SK-N-SH (cell line): ENCODE measurements around the gene LARGE1. TPM values are rescaled to one million over a fixed set of nuclear protein-coding genes. Genes with fewer than 3 reads are reported as not detected.

Source experiments
- CTCF ChIA-PET: fragments of 300-600, 350-600 bp; formaldehyde crosslinking; extraction: SDS; loops from one replicate; lab custom pipeline; 2021; lab: Yijun Ruan, JAX
- POLR2A ChIA-PET: fragments of 350-600 bp; sonication (Branson Sonifier 250); formaldehyde crosslinking; extraction: SDS; loops from one replicate; lab custom pipeline; 2020; ENCODE audit warnings: antibody characterized with exemption, inconsistent platforms; lab: Yijun Ruan, JAX
- DNase-seq: peaks from one replicate; pipeline ENCODE4 v3.0.0; 2012
- H2AFZ ChIP-seq: fragments of 200-600 bp; sonication (generic); 2 replicates; pipeline ENCODE4 v1.8.1; 2016; ENCODE audit warnings: antibody characterized with exemption, mild to moderate bottlenecking, low read depth
- H3F3A ChIP-seq: fragments of 200-600 bp; sonication (generic); replicated peaks from 2 replicates; pipeline ENCODE3; 2016; ENCODE audit warnings: antibody characterized with exemption, mild to moderate bottlenecking; ENCODE audit not compliant: insufficient read depth
- H3K27ac ChIP-seq, 2 experiments: fragments of 200-500 bp in 1 of 2; fragments of 200-600 bp in 1 of 2; sonication (Bioruptor generic) in 1 of 2; sonication (generic), shearing (Covaris generic) in 1 of 2; 2 replicates each; pipeline versions ENCODE4 v1.5.1 to v1.6.1; 2014 to 2016; ENCODE audit warnings: low read depth in 2 of 2, inconsistent platforms in 1 of 2, low read length in 1 of 2, mild to moderate bottlenecking in 1 of 2, mixed read lengths in 1 of 2
- H3K27me3 ChIP-seq: fragments of 200-600 bp; sonication (generic), shearing (Covaris generic); 2 replicates; pipeline ENCODE4 v1.6.1; 2016; ENCODE audit warnings: mixed run types; ENCODE audit not compliant: insufficient read depth
- H3K36me3 ChIP-seq, 2 experiments: fragments of 200-500 bp in 1 of 2; fragments of 200-600 bp in 1 of 2; sonication (Bioruptor generic) in 1 of 2; sonication (generic) in 1 of 2; replicated peaks in 1 of 2; 2 replicates each; pipeline versions ENCODE3 to v1.5.1; 2014 to 2016; ENCODE audit warnings: low read length in 1 of 2, mild to moderate bottlenecking in 1 of 2; ENCODE audit not compliant: insufficient read depth in 2 of 2, control insufficient read depth in 1 of 2
- H3K4me1 ChIP-seq, 2 experiments: fragments of 200-500 bp in 1 of 2; fragments of 200-600 bp in 1 of 2; sonication (Bioruptor generic) in 1 of 2; sonication (generic), shearing (Covaris generic) in 1 of 2; 2 replicates each; pipeline versions ENCODE4 v1.5.1 to v1.6.1; 2014 to 2016; ENCODE audit warnings: low read depth in 1 of 2, low read length in 1 of 2, mixed run types in 1 of 2; ENCODE audit not compliant: insufficient read depth in 2 of 2, control insufficient read depth in 1 of 2
- H3K4me2 ChIP-seq: fragments of 200-600 bp; sonication (generic), shearing (Covaris generic); 2 replicates; pipeline ENCODE4 v1.6.1; 2017; ENCODE audit warnings: mixed run types
- H3K4me3 ChIP-seq, 2 experiments: fragments of 200-500 bp in 1 of 2; fragments of 200-600 bp in 1 of 2; sonication (Bioruptor generic) in 1 of 2; sonication (generic), shearing (Covaris generic) in 1 of 2; 2 replicates each; pipeline versions ENCODE4 v1.5.1 to v1.8.1; 2014 to 2016; ENCODE audit warnings: low read depth in 2 of 2, inconsistent platforms in 1 of 2, low read length in 1 of 2, mild to moderate bottlenecking in 1 of 2, mixed read lengths in 1 of 2, moderate library complexity in 1 of 2
- H3K79me2 ChIP-seq: fragments of 200-600 bp; sonication (generic); 2 replicates; pipeline ENCODE4 v1.8.1; 2017; ENCODE audit warnings: mild to moderate bottlenecking; ENCODE audit not compliant: insufficient read depth
- H3K9ac ChIP-seq: fragments of 200-600 bp; sonication (generic); 2 replicates; pipeline ENCODE4 v1.6.1; 2017; ENCODE audit warnings: mixed run types
- H3K9me2 ChIP-seq: fragments of 200-600 bp; sonication (generic); 2 replicates; pipeline ENCODE4 v1.6.1; 2017; ENCODE audit warnings: mixed run types
- H3K9me3 ChIP-seq: fragments of 200-600 bp; sonication (generic); 2 replicates; pipeline ENCODE4 v1.6.1; 2017; ENCODE audit warnings: mixed run types, mild to moderate bottlenecking, moderate library complexity
- H4K20me1 ChIP-seq: fragments of 200-600 bp; sonication (generic); 2 replicates; pipeline ENCODE4 v1.6.1; 2017; ENCODE audit warnings: mild to moderate bottlenecking, mixed run types; ENCODE audit not compliant: insufficient read depth
- CHD2 ChIP-seq: fragments of 150-350 bp; IDR thresholded peaks from 2 replicates; pipeline ENCODE4 v1.6.1; 2018; ENCODE audit warnings: low read length; ENCODE audit not compliant: partially characterized antibody
- ELF1 ChIP-seq: IDR thresholded peaks from 2 replicates; pipeline ENCODE4 v1.4.0; 2012
- EZH2phosphoT487 ChIP-seq: fragments of 200-600 bp; sonication (generic); IDR thresholded peaks from 2 replicates; pipeline ENCODE4 v1.6.1; 2017; ENCODE audit warnings: low read depth, mixed run types, mild to moderate bottlenecking, antibody characterized with exemption, moderate library complexity, borderline replicate concordance
- FOXJ3 ChIP-seq: sonication (generic); formaldehyde crosslinking; IDR thresholded peaks from 2 replicates; pipeline ENCODE4 v1.5.1; 2020; ENCODE audit warnings: mild to moderate bottlenecking, missing genetic modification reagents
- FOXM1 ChIP-seq: IDR thresholded peaks from 2 replicates; pipeline ENCODE4 v1.4.0; 2012; ENCODE audit warnings: low read depth, mild to moderate bottlenecking
- JUND ChIP-seq: IDR thresholded peaks from 2 replicates; pipeline ENCODE4 v1.4.0; 2012
- MEF2A ChIP-seq: IDR thresholded peaks from 2 replicates; pipeline ENCODE4 v1.4.0; 2012; ENCODE audit warnings: low read depth, borderline replicate concordance
- MXI1 ChIP-seq: IDR thresholded peaks from 2 replicates; pipeline ENCODE4 v1.6.1; 2012; ENCODE audit warnings: mild to moderate bottlenecking, low read depth, low read length, improper control_type of control experiment
- NRF1 ChIP-seq: IDR thresholded peaks from 2 replicates; pipeline ENCODE4 v1.6.1; 2012; ENCODE audit warnings: low read depth, mild to moderate bottlenecking, low read length
- RCOR1 ChIP-seq: fragments of 150-350 bp; IDR thresholded peaks from 2 replicates; pipeline ENCODE4 v1.6.1; 2017; ENCODE audit warnings: antibody characterized with exemption, low read length
- YY1 ChIP-seq: IDR thresholded peaks from 2 replicates; pipeline ENCODE4 v1.4.0; 2012; ENCODE audit warnings: low read depth, mild to moderate bottlenecking
- WGBS: methylation state at CpG from one replicate; pipeline ENCODE4 v1.1.6; 2017; ENCODE audit warnings: low lambda C conversion rate; 5-methylcytosine and 5-hydroxymethylcytosine counted together
- polyA plus RNA-seq, 3 experiments: library from polyadenylated mRNA; depleted of rRNA; stranded (reverse); fragments of >200 nt; gene quantifications; 2 replicates each; pipeline ENCODE4 v1.2.3, GENCODE V29; 2012
- TF ChIP-seq, protein P1 (sequence below): IDR thresholded peaks from 2 replicates; pipeline ENCODE4 v1.4.0; 2012; ENCODE audit warnings: low read depth, borderline replicate concordance
- TF ChIP-seq, protein P2 (sequence below): fragments of 150-350 bp; IDR thresholded peaks from 2 replicates; pipeline ENCODE4 v1.6.1; 2016; ENCODE audit warnings: mild to moderate bottlenecking, low read depth, low read length
- TF ChIP-seq, protein P3 (sequence below): fragments of 200-600 bp; sonication (generic); IDR thresholded peaks from 2 replicates; pipeline ENCODE4 v1.6.1; 2017; ENCODE audit warnings: antibody characterized with exemption, mild to moderate bottlenecking, moderate library complexity
- TF ChIP-seq, protein P4 (sequence below): IDR thresholded peaks from 2 replicates; pipeline ENCODE4 v1.6.1; 2012; ENCODE audit warnings: mild to moderate bottlenecking, low read depth, low read length, moderate library complexity
- TF ChIP-seq, protein P5 (sequence below): fragments of 150-350 bp; IDR thresholded peaks from 2 replicates; pipeline ENCODE4 v1.6.1; 2017; ENCODE audit warnings: antibody characterized with exemption, low read length, low read depth, borderline replicate concordance
- TF ChIP-seq, protein P6 (sequence below): IDR thresholded peaks from 2 replicates; pipeline ENCODE4 v1.4.0; 2012; ENCODE audit warnings: low read depth

The LARGE1 gene
- polyA plus RNA-seq, 1 of the 3 experiments (the other 2 are of a cell fraction), result 1.1 TPM

DNA sequence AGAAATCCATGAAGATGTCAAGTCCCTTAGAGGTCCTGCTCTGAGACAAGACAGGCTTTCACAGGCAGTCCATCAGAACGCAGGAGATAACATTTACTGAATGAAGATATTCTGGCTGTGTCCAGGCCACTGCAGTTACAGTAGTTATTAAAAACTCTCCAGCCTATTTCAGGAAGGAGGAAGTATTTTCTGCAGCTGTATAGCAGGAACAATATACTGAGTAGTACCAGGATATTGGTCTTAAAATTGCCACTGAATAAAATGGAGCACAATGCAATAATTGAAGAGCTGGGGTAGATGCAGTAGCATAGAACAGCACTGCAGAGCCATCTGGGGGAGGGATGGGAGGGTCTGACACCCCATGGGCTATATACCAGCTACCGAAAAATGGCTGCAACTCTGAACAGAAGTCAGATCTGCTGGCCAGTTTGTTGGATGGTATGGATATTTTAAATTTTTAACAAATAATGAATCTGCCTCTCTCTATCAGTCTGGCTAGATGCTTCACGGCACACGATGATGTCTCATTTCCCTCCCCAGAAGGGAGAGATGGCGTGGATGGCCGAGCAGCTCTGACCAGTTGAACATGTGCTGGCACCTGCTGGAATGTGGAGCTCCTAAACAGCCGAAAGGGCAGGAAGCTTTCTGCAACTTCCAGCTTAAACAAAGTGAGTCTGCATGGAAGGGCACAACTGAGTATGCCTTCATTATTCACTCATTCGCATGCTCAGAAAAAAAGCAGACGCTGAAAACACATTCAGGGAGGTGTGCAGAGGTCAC lies 520.0 kb downstream of the LARGE1 start:
- H3K4me3 ChIP-seq, result no peak overlapping the region
- H3K9ac ChIP-seq, result no peak overlapping the region
- DNase-seq, result no peak
- ChIA-PET POLR2A (no interaction called here), CTCF (interaction anchor here (0.6 kb wide), 1 partner anchor 11 kb away, joined by 3 read pairs; no protein-coding TSS in a partner anchor)
- no peaks in the 10 kb centered on the region for H3K27me3 ChIP-seq
- no peak overlapping the region for H3K27ac ChIP-seq
- WGBS, result 67% methylated on average over 9 of the region's 9 CpGs
- no peak overlapping the region for H3K4me2 ChIP-seq
- H3K79me2 ChIP-seq, result no peaks in the 10 kb centered on the region
- no peaks in the 10 kb centered on the region for H4K20me1 ChIP-seq
- TF ChIP-seq FOXJ3 (CRISPR knock-in tag) (no peak), CHD2 (no peak), YY1 (no peak), RCOR1 (no peak), NRF1 (no peak), EZH2phosphoT487 (no peak), MXI1 (no peak), ELF1 (no peak), FOXM1 (no peak), JUND (no peak), MEF2A (no peak)
- TF ChIP-seq, protein P1, sequence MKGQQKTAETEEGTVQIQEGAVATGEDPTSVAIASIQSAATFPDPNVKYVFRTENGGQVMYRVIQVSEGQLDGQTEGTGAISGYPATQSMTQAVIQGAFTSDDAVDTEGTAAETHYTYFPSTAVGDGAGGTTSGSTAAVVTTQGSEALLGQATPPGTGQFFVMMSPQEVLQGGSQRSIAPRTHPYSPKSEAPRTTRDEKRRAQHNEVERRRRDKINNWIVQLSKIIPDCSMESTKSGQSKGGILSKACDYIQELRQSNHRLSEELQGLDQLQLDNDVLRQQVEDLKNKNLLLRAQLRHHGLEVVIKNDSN, result no peak
- TF ChIP-seq, protein P2, sequence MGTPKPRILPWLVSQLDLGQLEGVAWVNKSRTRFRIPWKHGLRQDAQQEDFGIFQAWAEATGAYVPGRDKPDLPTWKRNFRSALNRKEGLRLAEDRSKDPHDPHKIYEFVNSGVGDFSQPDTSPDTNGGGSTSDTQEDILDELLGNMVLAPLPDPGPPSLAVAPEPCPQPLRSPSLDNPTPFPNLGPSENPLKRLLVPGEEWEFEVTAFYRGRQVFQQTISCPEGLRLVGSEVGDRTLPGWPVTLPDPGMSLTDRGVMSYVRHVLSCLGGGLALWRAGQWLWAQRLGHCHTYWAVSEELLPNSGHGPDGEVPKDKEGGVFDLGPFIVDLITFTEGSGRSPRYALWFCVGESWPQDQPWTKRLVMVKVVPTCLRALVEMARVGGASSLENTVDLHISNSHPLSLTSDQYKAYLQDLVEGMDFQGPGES, result no peak
- TF ChIP-seq, protein P3, sequence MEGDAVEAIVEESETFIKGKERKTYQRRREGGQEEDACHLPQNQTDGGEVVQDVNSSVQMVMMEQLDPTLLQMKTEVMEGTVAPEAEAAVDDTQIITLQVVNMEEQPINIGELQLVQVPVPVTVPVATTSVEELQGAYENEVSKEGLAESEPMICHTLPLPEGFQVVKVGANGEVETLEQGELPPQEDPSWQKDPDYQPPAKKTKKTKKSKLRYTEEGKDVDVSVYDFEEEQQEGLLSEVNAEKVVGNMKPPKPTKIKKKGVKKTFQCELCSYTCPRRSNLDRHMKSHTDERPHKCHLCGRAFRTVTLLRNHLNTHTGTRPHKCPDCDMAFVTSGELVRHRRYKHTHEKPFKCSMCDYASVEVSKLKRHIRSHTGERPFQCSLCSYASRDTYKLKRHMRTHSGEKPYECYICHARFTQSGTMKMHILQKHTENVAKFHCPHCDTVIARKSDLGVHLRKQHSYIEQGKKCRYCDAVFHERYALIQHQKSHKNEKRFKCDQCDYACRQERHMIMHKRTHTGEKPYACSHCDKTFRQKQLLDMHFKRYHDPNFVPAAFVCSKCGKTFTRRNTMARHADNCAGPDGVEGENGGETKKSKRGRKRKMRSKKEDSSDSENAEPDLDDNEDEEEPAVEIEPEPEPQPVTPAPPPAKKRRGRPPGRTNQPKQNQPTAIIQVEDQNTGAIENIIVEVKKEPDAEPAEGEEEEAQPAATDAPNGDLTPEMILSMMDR, result no peak
- TF ChIP-seq, protein P4, sequence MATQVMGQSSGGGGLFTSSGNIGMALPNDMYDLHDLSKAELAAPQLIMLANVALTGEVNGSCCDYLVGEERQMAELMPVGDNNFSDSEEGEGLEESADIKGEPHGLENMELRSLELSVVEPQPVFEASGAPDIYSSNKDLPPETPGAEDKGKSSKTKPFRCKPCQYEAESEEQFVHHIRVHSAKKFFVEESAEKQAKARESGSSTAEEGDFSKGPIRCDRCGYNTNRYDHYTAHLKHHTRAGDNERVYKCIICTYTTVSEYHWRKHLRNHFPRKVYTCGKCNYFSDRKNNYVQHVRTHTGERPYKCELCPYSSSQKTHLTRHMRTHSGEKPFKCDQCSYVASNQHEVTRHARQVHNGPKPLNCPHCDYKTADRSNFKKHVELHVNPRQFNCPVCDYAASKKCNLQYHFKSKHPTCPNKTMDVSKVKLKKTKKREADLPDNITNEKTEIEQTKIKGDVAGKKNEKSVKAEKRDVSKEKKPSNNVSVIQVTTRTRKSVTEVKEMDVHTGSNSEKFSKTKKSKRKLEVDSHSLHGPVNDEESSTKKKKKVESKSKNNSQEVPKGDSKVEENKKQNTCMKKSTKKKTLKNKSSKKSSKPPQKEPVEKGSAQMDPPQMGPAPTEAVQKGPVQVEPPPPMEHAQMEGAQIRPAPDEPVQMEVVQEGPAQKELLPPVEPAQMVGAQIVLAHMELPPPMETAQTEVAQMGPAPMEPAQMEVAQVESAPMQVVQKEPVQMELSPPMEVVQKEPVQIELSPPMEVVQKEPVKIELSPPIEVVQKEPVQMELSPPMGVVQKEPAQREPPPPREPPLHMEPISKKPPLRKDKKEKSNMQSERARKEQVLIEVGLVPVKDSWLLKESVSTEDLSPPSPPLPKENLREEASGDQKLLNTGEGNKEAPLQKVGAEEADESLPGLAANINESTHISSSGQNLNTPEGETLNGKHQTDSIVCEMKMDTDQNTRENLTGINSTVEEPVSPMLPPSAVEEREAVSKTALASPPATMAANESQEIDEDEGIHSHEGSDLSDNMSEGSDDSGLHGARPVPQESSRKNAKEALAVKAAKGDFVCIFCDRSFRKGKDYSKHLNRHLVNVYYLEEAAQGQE, result no peak
- TF ChIP-seq, protein P5, sequence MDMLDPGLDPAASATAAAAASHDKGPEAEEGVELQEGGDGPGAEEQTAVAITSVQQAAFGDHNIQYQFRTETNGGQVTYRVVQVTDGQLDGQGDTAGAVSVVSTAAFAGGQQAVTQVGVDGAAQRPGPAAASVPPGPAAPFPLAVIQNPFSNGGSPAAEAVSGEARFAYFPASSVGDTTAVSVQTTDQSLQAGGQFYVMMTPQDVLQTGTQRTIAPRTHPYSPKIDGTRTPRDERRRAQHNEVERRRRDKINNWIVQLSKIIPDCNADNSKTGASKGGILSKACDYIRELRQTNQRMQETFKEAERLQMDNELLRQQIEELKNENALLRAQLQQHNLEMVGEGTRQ, result no peak
- TF ChIP-seq, protein P6, sequence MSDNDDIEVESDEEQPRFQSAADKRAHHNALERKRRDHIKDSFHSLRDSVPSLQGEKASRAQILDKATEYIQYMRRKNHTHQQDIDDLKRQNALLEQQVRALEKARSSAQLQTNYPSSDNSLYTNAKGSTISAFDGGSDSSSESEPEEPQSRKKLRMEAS, result no peak
- H3K9me2 ChIP-seq, result no peaks in the 10 kb centered on the region
- H3K9me3 ChIP-seq, result no peaks in the 10 kb centered on the region
- no peaks in the 10 kb centered on the region for H3K4me1 ChIP-seq
- H2AFZ ChIP-seq, result no peak overlapping the region
- H3F3A ChIP-seq, result no peaks in the 10 kb centered on the region
- no peaks in the 10 kb centered on the region for H3K36me3 ChIP-seq
